ENCODE results near the gene PLA2G6.

The PLA2G6 gene

GRCh38 chr22:38196791-38197419 is 15.3 kb upstream of the PLA2G6 start (continued):
- no peak for TF ChIP-seq ZNF777 (tag by site-specific recombination; IDR thresholded peaks at IDR 0.05; ENCODE audit: borderline replicate concordance)
- TF ChIP-seq ZNF654 (tag by site-specific recombination; IDR thresholded peaks at IDR 0.05; ENCODE audit: low read depth) = no peak
- 0 out of 2 replicates have a peak, but pooled peaks have one; percentile 21 for TF ChIP-seq GLIS1 (tag by site-specific recombination; IDR thresholded peaks at IDR 0.05)
- TF ChIP-seq ZSCAN23 (tag by site-specific recombination; IDR thresholded peaks at IDR 0.05) = no peak
- TF ChIP-seq, protein P1, sequence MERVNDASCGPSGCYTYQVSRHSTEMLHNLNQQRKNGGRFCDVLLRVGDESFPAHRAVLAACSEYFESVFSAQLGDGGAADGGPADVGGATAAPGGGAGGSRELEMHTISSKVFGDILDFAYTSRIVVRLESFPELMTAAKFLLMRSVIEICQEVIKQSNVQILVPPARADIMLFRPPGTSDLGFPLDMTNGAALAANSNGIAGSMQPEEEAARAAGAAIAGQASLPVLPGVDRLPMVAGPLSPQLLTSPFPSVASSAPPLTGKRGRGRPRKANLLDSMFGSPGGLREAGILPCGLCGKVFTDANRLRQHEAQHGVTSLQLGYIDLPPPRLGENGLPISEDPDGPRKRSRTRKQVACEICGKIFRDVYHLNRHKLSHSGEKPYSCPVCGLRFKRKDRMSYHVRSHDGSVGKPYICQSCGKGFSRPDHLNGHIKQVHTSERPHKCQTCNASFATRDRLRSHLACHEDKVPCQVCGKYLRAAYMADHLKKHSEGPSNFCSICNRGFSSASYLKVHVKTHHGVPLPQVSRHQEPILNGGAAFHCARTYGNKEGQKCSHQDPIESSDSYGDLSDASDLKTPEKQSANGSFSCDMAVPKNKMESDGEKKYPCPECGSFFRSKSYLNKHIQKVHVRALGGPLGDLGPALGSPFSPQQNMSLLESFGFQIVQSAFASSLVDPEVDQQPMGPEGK (tag by site-specific recombination; IDR thresholded peaks at IDR 0.05) = 0 out of 2 replicates have a peak, but pooled peaks have one; percentile 12
- no peak for TF ChIP-seq ZBTB10 (tag by site-specific recombination; IDR thresholded peaks at IDR 0.05)
- no peak for TF ChIP-seq MZF1 (tag by site-specific recombination; IDR thresholded peaks at IDR 0.05; ENCODE audit: borderline replicate concordance)
- TF ChIP-seq ZBTB20 (tag by site-specific recombination; IDR thresholded peaks at IDR 0.05) = peak; percentile 47
- TF ChIP-seq ZBTB17 (tag by site-specific recombination; IDR thresholded peaks at IDR 0.05) = peak; percentile 66
- TF ChIP-seq ZNF658 (tag by site-specific recombination; IDR thresholded peaks at IDR 0.05) = no peak
- TF ChIP-seq ZNF248 (tag by site-specific recombination; IDR thresholded peaks at IDR 0.05) = no peak
- TF ChIP-seq SETDB1 (IDR thresholded peaks at IDR 0.05; ENCODE audit: insufficient read length, low read length) = no peak
- no peak for TF ChIP-seq ZNF184 (tag by site-specific recombination; IDR thresholded peaks at IDR 0.05)
- TF ChIP-seq ZFP41 (tag by site-specific recombination; IDR thresholded peaks at IDR 0.05; ENCODE audit: borderline replicate concordance) = no peak
- TF ChIP-seq, protein P2, sequence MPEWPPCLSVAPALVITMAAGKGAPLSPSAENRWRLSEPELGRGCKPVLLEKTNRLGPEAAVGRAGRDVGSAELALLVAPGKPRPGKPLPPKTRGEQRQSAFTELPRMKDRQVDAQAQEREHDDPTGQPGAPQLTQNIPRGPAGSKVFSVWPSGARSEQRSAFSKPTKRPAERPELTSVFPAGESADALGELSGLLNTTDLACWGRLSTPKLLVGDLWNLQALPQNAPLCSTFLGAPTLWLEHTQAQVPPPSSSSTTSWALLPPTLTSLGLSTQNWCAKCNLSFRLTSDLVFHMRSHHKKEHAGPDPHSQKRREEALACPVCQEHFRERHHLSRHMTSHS (tag by site-specific recombination; IDR thresholded peaks at IDR 0.05) = no peak
- peak; percentile 71 for TF ChIP-seq ZBTB8A (tag by site-specific recombination; IDR thresholded peaks at IDR 0.05)
- no peak for TF ChIP-seq BCL11A (tag by site-specific recombination; IDR thresholded peaks at IDR 0.05; ENCODE audit: low read depth)
- 0 out of 2 replicates have a peak, but pooled peaks have one; percentile 28 for TF ChIP-seq ZNF366 (tag by site-specific recombination; conservative IDR thresholded peaks at IDR 0.05)
- TF ChIP-seq ZNF2 (tag by site-specific recombination; IDR thresholded peaks at IDR 0.05) = no peak
- TF ChIP-seq YY1 (tag by site-specific recombination; IDR thresholded peaks at IDR 0.05) = no peak
- 0 out of 2 replicates have a peak, but pooled peaks have one; percentile 7 for TF ChIP-seq KLF16 (tag by site-specific recombination; IDR thresholded peaks at IDR 0.05)
- peak; percentile 67 for TF ChIP-seq PRDM10 (tag by site-specific recombination; IDR thresholded peaks at IDR 0.05)
- TF ChIP-seq ZNF776 (tag by site-specific recombination; IDR thresholded peaks at IDR 0.05; ENCODE audit: borderline replicate concordance) = no peak
- peak; percentile 96 for TF ChIP-seq ATF2 (tag by site-specific recombination; IDR thresholded peaks at IDR 0.05; ENCODE audit: low read depth)
- peak; percentile 79 for TF ChIP-seq ZNF335 (tag by site-specific recombination; conservative IDR thresholded peaks at IDR 0.05)
- TF ChIP-seq ZEB2 (tag by site-specific recombination; IDR thresholded peaks at IDR 0.05) = 0 out of 2 replicates have a peak, but pooled peaks have one; percentile 34
- TF ChIP-seq ZBTB48 (tag by site-specific recombination; IDR thresholded peaks at IDR 0.05) = peak; percentile 43; the same call in 1 of the 2 replicates
- no peak for TF ChIP-seq ZNF561 (tag by site-specific recombination; IDR thresholded peaks at IDR 0.05; ENCODE audit: borderline replicate concordance)
